HepG2 (cell line): ENCODE data around the gene CHMP1A. TPM values are rescaled to one million over a fixed set of nuclear protein-coding genes. Genes with fewer than 3 reads are reported as not detected.

ENCODE experiments used
- ARID2 ChIP-seq: sonication (generic); formaldehyde crosslinking; IDR thresholded peaks from 2 replicates; pipeline ENCODE4 v1.8.1; 2022; ENCODE audit warnings: mild to moderate bottlenecking, missing genetic modification reagents, borderline replicate concordance
- ARNT2 ChIP-seq: sonication (generic); formaldehyde crosslinking; IDR thresholded peaks from 2 replicates; pipeline ENCODE4 v1.8.0; 2022; ENCODE audit warnings: mild to moderate bottlenecking, low read depth, missing genetic modification reagents, moderate library complexity
- ASH2L ChIP-seq: fragments of 300-600, 200-600 bp; sonication (generic); IDR thresholded peaks from 2 replicates; pipeline ENCODE4 v1.7.0; 2017; ENCODE audit warnings: low read depth, mild to moderate bottlenecking, moderate library complexity, mixed read lengths, low read length; ENCODE audit not compliant: insufficient read length
- ATF4 ChIP-seq, 2 experiments: fragments of 450-650 bp in 1 of 2; sonication (generic) in 1 of 2; formaldehyde crosslinking; IDR thresholded peaks; 2 replicates each; pipeline versions ENCODE4 v1.5.0 to v1.8.0; 2020 to 2022; ENCODE audit warnings: mild to moderate bottlenecking in 1 of 2, missing genetic modification reagents in 1 of 2
- DMAP1 ChIP-seq: IDR thresholded peaks from 2 replicates; pipeline ENCODE4 v1.6.1; 2016
- FIP1L1 ChIP-seq: fragments of 200-400 bp; formaldehyde crosslinking; IDR thresholded peaks from 2 replicates; pipeline ENCODE4 v1.6.1; 2018; ENCODE audit warnings: low read depth, mild to moderate bottlenecking, low read length, moderate library complexity, borderline replicate concordance; ENCODE audit not compliant: insufficient read depth
- HMGA1 ChIP-seq: sonication (generic); formaldehyde crosslinking; conservative IDR thresholded peaks from 2 replicates; pipeline ENCODE4 v1.4.0; 2020; ENCODE audit warnings: missing genetic modification reagents
- HMGXB4 ChIP-seq, 2 experiments: sonication (generic) in 1 of 2; formaldehyde crosslinking in 1 of 2; IDR thresholded peaks; 2 replicates each; pipeline versions ENCODE4 v1.4.0 to v1.6.1; 2018 to 2020; ENCODE audit warnings: missing genetic modification reagents in 2 of 2, borderline replicate concordance in 1 of 2, low read depth in 1 of 2, mild to moderate bottlenecking in 1 of 2, missing biosample characterization in 1 of 2
- HOXA9 ChIP-seq: sonication (generic); formaldehyde crosslinking; IDR thresholded peaks from 2 replicates; pipeline ENCODE4 v1.8.1; 2022; ENCODE audit warnings: missing genetic modification reagents, mild to moderate bottlenecking, moderate library complexity, borderline replicate concordance
- JUND ChIP-seq: sonication (generic); formaldehyde crosslinking; IDR thresholded peaks from 2 replicates; pipeline ENCODE4 v1.8.0; 2022; ENCODE audit warnings: mild to moderate bottlenecking, missing genetic modification reagents
- KDM6A ChIP-seq: IDR thresholded peaks from 2 replicates; pipeline ENCODE4 v1.6.1; 2016; ENCODE audit warnings: low read depth
- MLXIP ChIP-seq: sonication (generic); formaldehyde crosslinking; IDR thresholded peaks from 2 replicates; pipeline ENCODE4 v1.9.0; 2021; ENCODE audit warnings: missing genetic modification reagents, borderline replicate concordance
- PREB ChIP-seq: sonication (generic); formaldehyde crosslinking; IDR thresholded peaks from 2 replicates; pipeline ENCODE4 v1.4.0; 2020; ENCODE audit warnings: missing genetic modification reagents
- SAFB2 ChIP-seq: sonication (generic); formaldehyde crosslinking; IDR thresholded peaks from 2 replicates; pipeline ENCODE4 v1.5.1; 2020; ENCODE audit warnings: missing genetic modification reagents, low read depth, mild to moderate bottlenecking, borderline replicate concordance
- U2AF1 ChIP-seq: fragments of 200-400 bp; formaldehyde crosslinking; optimal IDR thresholded peaks from 2 replicates; pipeline ENCODE3; 2017; ENCODE audit warnings: mild to moderate bottlenecking, low read depth, low read length
- ZNF138 ChIP-seq: sonication (generic); formaldehyde crosslinking; IDR thresholded peaks from 2 replicates; pipeline ENCODE4 v1.5.0; 2020; ENCODE audit warnings: mild to moderate bottlenecking, low read depth, missing genetic modification reagents
- ZNF205 ChIP-seq: IDR thresholded peaks from 2 replicates; pipeline ENCODE4 v1.6.1; 2018; ENCODE audit warnings: missing biosample characterization, missing genetic modification reagents
- ZNF549 ChIP-seq: sonication (generic); formaldehyde crosslinking; IDR thresholded peaks from 2 replicates; pipeline ENCODE4 v1.5.0; 2020; ENCODE audit warnings: missing genetic modification reagents
- ZNF704 ChIP-seq: sonication (generic); formaldehyde crosslinking; IDR thresholded peaks from 2 replicates; pipeline ENCODE4 v1.8.1; 2023; ENCODE audit warnings: mild to moderate bottlenecking, inconsistent platforms, moderate library complexity, missing genetic modification reagents, borderline replicate concordance
- polyA plus RNA-seq, 8 experiments: library from polyadenylated mRNA; depleted of rRNA in 3 of 8; stranded (reverse) in 7 of 8; unstranded in 1 of 8; fragments of >200 nt; fragmentation: Illumina TruSeq in 4 of 8; extraction: Trizol in 4 of 8; gene quantifications; 2 replicates each; pipeline versions ENCODE4 v1.2.1 to v1.2.3, GENCODE V29; 2011 to 2016; ENCODE audit warnings: low read depth in 4 of 8, missing spikeins in 1 of 8, mixed read lengths in 1 of 8; ENCODE audit not compliant: insufficient read depth in 1 of 8
- total RNA-seq, 5 experiments: library from RNA; depleted of rRNA; stranded (reverse); fragments of >200 nt; fragmentation: Illumina TruSeq; extraction: Trizol; gene quantifications; 2 replicates each; pipeline ENCODE4 v1.2.3, GENCODE V29; 2016; ENCODE audit warnings: low read depth in 1 of 5

The CHMP1A gene
- total and polyA plus RNA-seq, 2 of the 13 experiments (the other 11 are each of a cell fraction or from before 2014, with no cell fraction given), result 69.4 to 73.3 TPM

GRCh38 chr16:89687092-89687940 is 29.8 kb upstream of the CHMP1A start (continued):
- peak; percentile 97; the same call in 1 of the 2 replicates for TF ChIP-seq ZNF704 (CRISPR knock-in tag)
- TF ChIP-seq SAFB2 (CRISPR knock-in tag), result peak; percentile 91; the same call in 1 of the 2 replicates
- TF ChIP-seq ATF4 (CRISPR knock-in tag; IDR thresholded peaks at IDR 0.05), result peak in 1 of 2 experiments; percentile 84; a peak in 2 of 4 replicates
- peak; percentile 77 for TF ChIP-seq U2AF1
- no peak for TF ChIP-seq HMGA1 (CRISPR knock-in tag)
- no peak for TF ChIP-seq HOXA9 (CRISPR knock-in tag)
- TF ChIP-seq FIP1L1, result 0 out of 2 replicates have a peak, but pooled peaks have one; percentile 86
- peak; percentile 94 for TF ChIP-seq ZNF205 (CRISPR knock-in tag)
- peak; percentile 90 to 92; a peak in 3 of 4 replicates for TF ChIP-seq HMGXB4 (CRISPR knock-in tag; IDR thresholded peaks at IDR 0.05; ENCODE audit: borderline replicate concordance in 1 of 2, low read depth in 1 of 2)
- TF ChIP-seq ARID2, result peak; percentile 100
- TF ChIP-seq ZNF138 (CRISPR knock-in tag), result no peak; the same call in 1 of the 2 replicates
- peak; percentile 93 for TF ChIP-seq ARNT2
- peak; percentile 98 for TF ChIP-seq KDM6A
- TF ChIP-seq ZNF549, result peak; percentile 100
- TF ChIP-seq JUND (CRISPR knock-in tag), result peak; percentile 74
- peak; percentile 94 for TF ChIP-seq ASH2L
- TF ChIP-seq DMAP1 (CRISPR knock-in tag), result peak; percentile 99
- peak; percentile 98 for TF ChIP-seq MLXIP (CRISPR knock-in tag)
- peak; percentile 65; the same call in 1 of the 2 replicates for TF ChIP-seq PREB
